Ishikawa (cell line): Measurements from ENCODE around the gene JARID2.

Source experiments
- CEBPB ChIP-seq: IDR thresholded peaks from 2 replicates; pipeline ENCODE4 v1.6.1; 2012
- CREB1 ChIP-seq: IDR thresholded peaks from 2 replicates; pipeline ENCODE4 v1.6.1; 2012; ENCODE audit warnings: low read depth
- EGR1 ChIP-seq: IDR thresholded peaks from 2 replicates; pipeline ENCODE4 v1.6.1; 2012
- EP300 ChIP-seq: IDR thresholded peaks from 2 replicates; pipeline ENCODE4 v1.6.1; 2012; ENCODE audit warnings: borderline replicate concordance
- FOXM1 ChIP-seq: IDR thresholded peaks from 2 replicates; pipeline ENCODE4 v1.6.1; 2012; ENCODE audit warnings: low read depth, borderline replicate concordance
- NFIC ChIP-seq: IDR thresholded peaks from 2 replicates; pipeline ENCODE4 v1.6.1; 2012
- RAD21 ChIP-seq: IDR thresholded peaks from 2 replicates; pipeline ENCODE4 v1.6.1; 2012; ENCODE audit warnings: low read depth
- TAF1 ChIP-seq: IDR thresholded peaks from 2 replicates; pipeline ENCODE4 v1.6.1; 2012; ENCODE audit warnings: low read depth, mild to moderate bottlenecking
- TCF12 ChIP-seq: IDR thresholded peaks from 2 replicates; pipeline ENCODE4 v1.6.1; 2012; ENCODE audit warnings: low read depth
- TEAD4 ChIP-seq: IDR thresholded peaks from 2 replicates; pipeline ENCODE4 v1.6.1; 2012
- YY1 ChIP-seq: IDR thresholded peaks from 2 replicates; pipeline ENCODE4 v1.6.1; 2012; ENCODE audit warnings: low read depth
- ZBTB7A ChIP-seq: IDR thresholded peaks from 2 replicates; pipeline ENCODE4 v1.6.1; 2012; ENCODE audit warnings: low read depth
- TF ChIP-seq, protein P1 (sequence below): IDR thresholded peaks from 2 replicates; pipeline ENCODE4 v1.6.1; 2012; ENCODE audit warnings: low read depth, mild to moderate bottlenecking
- TF ChIP-seq, protein P2 (sequence below): IDR thresholded peaks from 2 replicates; pipeline ENCODE4 v1.6.1; 2012
- TF ChIP-seq, protein P3 (sequence below): IDR thresholded peaks from 2 replicates; pipeline ENCODE4 v1.6.1; 2012

JARID2 gene

DNA sequence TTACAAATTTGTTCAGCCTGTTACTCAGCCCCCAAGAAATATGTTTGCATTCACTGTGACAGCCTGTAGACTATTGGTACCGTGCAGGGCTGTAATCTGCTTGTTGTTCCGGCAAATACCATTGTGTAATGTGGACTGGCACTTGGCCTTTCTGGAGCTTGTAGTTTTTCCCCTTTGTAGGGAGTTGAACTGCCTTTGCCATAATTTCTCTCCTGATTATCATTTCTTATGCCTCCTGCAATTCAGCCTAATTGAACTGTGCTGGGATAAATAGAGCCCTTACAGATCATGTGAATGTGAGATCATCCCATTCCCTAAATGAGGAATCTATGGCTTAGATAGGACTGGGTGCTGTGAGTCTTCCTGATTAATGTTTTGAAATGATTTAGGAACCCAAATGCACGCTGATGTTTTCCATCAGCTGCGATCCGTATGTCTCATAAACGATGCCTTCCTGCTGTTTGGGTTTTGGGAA is 185.1 kb downstream of the JARID2 start:
- TF ChIP-seq, protein P1, sequence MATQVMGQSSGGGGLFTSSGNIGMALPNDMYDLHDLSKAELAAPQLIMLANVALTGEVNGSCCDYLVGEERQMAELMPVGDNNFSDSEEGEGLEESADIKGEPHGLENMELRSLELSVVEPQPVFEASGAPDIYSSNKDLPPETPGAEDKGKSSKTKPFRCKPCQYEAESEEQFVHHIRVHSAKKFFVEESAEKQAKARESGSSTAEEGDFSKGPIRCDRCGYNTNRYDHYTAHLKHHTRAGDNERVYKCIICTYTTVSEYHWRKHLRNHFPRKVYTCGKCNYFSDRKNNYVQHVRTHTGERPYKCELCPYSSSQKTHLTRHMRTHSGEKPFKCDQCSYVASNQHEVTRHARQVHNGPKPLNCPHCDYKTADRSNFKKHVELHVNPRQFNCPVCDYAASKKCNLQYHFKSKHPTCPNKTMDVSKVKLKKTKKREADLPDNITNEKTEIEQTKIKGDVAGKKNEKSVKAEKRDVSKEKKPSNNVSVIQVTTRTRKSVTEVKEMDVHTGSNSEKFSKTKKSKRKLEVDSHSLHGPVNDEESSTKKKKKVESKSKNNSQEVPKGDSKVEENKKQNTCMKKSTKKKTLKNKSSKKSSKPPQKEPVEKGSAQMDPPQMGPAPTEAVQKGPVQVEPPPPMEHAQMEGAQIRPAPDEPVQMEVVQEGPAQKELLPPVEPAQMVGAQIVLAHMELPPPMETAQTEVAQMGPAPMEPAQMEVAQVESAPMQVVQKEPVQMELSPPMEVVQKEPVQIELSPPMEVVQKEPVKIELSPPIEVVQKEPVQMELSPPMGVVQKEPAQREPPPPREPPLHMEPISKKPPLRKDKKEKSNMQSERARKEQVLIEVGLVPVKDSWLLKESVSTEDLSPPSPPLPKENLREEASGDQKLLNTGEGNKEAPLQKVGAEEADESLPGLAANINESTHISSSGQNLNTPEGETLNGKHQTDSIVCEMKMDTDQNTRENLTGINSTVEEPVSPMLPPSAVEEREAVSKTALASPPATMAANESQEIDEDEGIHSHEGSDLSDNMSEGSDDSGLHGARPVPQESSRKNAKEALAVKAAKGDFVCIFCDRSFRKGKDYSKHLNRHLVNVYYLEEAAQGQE = no peak
- TF ChIP-seq EP300 (no peak), CEBPB (no peak), NFIC (no peak), EGR1 (no peak), YY1 (no peak), CREB1 (no peak), TAF1 (no peak), FOXM1 (no peak), TEAD4 (no peak), ZBTB7A (no peak), RAD21 (no peak), TCF12 (no peak)
- TF ChIP-seq, protein P2, sequence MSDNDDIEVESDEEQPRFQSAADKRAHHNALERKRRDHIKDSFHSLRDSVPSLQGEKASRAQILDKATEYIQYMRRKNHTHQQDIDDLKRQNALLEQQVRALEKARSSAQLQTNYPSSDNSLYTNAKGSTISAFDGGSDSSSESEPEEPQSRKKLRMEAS = no peak
- TF ChIP-seq, protein P3, sequence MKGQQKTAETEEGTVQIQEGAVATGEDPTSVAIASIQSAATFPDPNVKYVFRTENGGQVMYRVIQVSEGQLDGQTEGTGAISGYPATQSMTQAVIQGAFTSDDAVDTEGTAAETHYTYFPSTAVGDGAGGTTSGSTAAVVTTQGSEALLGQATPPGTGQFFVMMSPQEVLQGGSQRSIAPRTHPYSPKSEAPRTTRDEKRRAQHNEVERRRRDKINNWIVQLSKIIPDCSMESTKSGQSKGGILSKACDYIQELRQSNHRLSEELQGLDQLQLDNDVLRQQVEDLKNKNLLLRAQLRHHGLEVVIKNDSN = no peak

DNA sequence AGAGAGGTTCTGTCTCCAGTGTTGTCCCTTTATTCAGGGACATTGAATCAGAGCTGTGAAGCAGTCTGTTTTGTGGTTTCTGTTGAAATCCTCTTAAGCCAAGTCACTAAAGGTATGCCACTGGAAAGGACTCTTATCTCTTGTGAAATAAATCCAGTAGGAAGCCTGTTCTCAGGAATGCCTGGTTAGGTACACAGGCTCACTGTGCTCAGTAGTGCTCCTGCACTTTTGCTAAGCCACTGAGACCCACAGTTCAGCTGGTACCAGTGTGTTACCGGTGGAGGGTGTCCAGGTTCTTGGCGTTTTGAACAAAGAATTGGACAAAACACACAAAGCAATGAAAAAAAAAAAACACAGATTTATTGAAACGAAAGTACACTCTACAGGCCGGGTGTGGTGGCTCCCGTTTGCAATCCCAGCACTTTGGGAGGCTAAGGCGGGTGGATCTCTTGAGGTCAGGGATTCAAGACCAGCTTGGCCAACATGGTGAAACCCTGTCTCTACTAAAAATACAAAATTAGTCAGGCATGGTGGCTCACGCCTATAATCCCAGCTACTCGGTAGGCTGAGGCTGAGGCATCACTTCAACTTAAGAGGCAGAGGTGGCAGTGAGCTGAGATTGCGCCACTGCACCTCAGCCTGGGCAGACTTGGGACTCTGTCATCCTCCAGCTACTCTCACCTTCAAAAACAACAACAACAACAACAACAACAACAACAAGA is 186.1 kb downstream of the JARID2 start:
- TF ChIP-seq YY1 (no peak), FOXM1 (no peak), RAD21 (no peak), CREB1 (no peak), TAF1 (no peak), TCF12 (no peak), EGR1 (no peak), TEAD4 (no peak), ZBTB7A (no peak), NFIC (no peak), EP300 (no peak), CEBPB (no peak)
- TF ChIP-seq, protein P1 = no peak
- TF ChIP-seq, protein P3 = no peak
- TF ChIP-seq, protein P2 = no peak

DNA sequence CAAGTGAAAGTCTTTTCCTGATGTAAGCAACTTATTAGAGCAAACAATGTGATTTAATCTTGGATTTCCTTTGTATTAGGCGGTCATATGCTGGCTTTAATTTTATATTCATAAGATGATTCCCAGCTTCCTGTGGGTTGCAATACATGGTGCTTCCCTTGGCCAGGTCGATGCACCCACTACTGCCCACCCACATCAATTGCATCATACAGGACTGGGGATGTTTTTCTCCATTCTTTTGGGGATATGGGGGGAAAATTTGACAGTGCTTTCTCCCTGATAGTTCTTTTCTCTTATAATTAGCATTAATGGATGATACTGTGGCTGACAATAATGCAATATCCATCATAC is 187.6 kb downstream of the JARID2 start:
- TF ChIP-seq TAF1 (no peak), NFIC (no peak), CREB1 (no peak), FOXM1 (no peak), EP300 (no peak), TCF12 (no peak), RAD21 (no peak), YY1 (no peak), EGR1 (no peak), TEAD4 (no peak), ZBTB7A (no peak), CEBPB (no peak)
- TF ChIP-seq, protein P2 = no peak
- TF ChIP-seq, protein P3 = no peak
- TF ChIP-seq, protein P1 = no peak
